Hepatocyte (in vitro differentiated cells): ENCODE results near the gene DOCK3. TPM values are rescaled to one million over a fixed set of nuclear protein-coding genes. Genes with fewer than 3 reads are reported as not detected.

Experiments
- DNase-seq: peaks from one replicate; pipeline ENCODE4 v3.0.0-alpha.2; 2016; ENCODE audit warnings: low spot score
- H2AFZ ChIP-seq: fragments of 200-600 bp; sonication (generic); 2 replicates; pipeline ENCODE4 v1.6.0; 2016; ENCODE audit warnings: antibody characterized with exemption, mild to moderate bottlenecking
- H3K27ac ChIP-seq: fragments of 200-600 bp; sonication (generic); 2 replicates; pipeline ENCODE4 v1.5.1; 2016; ENCODE audit warnings: mild to moderate bottlenecking
- H3K27me3 ChIP-seq: fragments of 200-600 bp; sonication (generic); 2 replicates; pipeline ENCODE4 v1.6.1; 2016
- H3K36me3 ChIP-seq: fragments of 200-600 bp; sonication (generic); replicated peaks from 2 replicates; pipeline ENCODE4 v1.5.1; 2016; ENCODE audit warnings: low read depth; ENCODE audit not compliant: insufficient read depth
- H3K4me1 ChIP-seq: fragments of 200-600 bp; sonication (generic); 2 replicates; pipeline ENCODE4 v1.5.1; 2016; ENCODE audit warnings: mild to moderate bottlenecking, moderate library complexity; ENCODE audit not compliant: insufficient read depth
- H3K4me2 ChIP-seq: fragments of 200-600 bp; sonication (generic); 2 replicates; pipeline ENCODE4 v1.6.0; 2016
- H3K4me3 ChIP-seq: fragments of 200-600 bp; sonication (generic); 2 replicates; pipeline ENCODE4 v1.5.1; 2016; ENCODE audit warnings: mild to moderate bottlenecking
- H3K79me2 ChIP-seq: fragments of 200-600 bp; sonication (generic); 2 replicates; pipeline ENCODE4 v1.6.0; 2017; ENCODE audit warnings: mild to moderate bottlenecking
- H3K9me2 ChIP-seq: fragments of 200-600 bp; sonication (generic); replicated peaks from 2 replicates; pipeline ENCODE4 v1.6.0; 2017; ENCODE audit warnings: mild to moderate bottlenecking; ENCODE audit not compliant: insufficient read depth
- H3K9me3 ChIP-seq: fragments of 200-600 bp; sonication (generic); 2 replicates; pipeline ENCODE4 v1.5.1; 2016; ENCODE audit warnings: low read depth, mild to moderate bottlenecking
- H4K20me1 ChIP-seq: fragments of 200-600 bp; sonication (generic); 2 replicates; pipeline ENCODE4 v1.6.0; 2016; ENCODE audit warnings: mild to moderate bottlenecking; ENCODE audit not compliant: insufficient read depth, poor library complexity, severe bottlenecking
- EZH2 ChIP-seq: fragments of 200-600 bp; sonication (generic); IDR thresholded peaks from 2 replicates; pipeline ENCODE4 v1.6.1; 2016; ENCODE audit warnings: antibody characterized with exemption, mild to moderate bottlenecking, borderline replicate concordance
- EZH2phosphoT487 ChIP-seq: fragments of 200-600 bp; sonication (generic); IDR thresholded peaks from one replicate; pipeline ENCODE4 v1.6.1; 2018; ENCODE audit warnings: antibody characterized with exemption, mild to moderate bottlenecking, low read depth, moderate library complexity; ENCODE audit not compliant: unreplicated experiment, severe bottlenecking
- WGBS: methylation state at CpG from one replicate; pipeline ENCODE4 v1.1.6; 2016; ENCODE audit warnings: low lambda C conversion rate; ENCODE audit errors: missing lambda C conversion rate; 5-methylcytosine and 5-hydroxymethylcytosine counted together
- polyA plus RNA-seq: library from polyadenylated mRNA; unstranded; fragments of >200 nt; fragmentation: Nextera tagmentation; extraction: Ambion mirVana; gene quantifications from 2 replicates; pipeline ENCODE4 v1.2.1, GENCODE V29; 2016
- total RNA-seq: library from RNA; depleted of rRNA; stranded (reverse); fragments of >200 nt; gene quantifications from 2 replicates; pipeline ENCODE4 v1.2.3, GENCODE V29; 2014
- TF ChIP-seq, protein P1 (sequence below): fragments of 200-600 bp; sonication (generic); IDR thresholded peaks from 2 replicates; pipeline ENCODE4 v1.5.1; 2016; ENCODE audit warnings: antibody characterized with exemption, mild to moderate bottlenecking; ENCODE audit not compliant: poor library complexity

DOCK3 gene
- total and polyA plus RNA-seq, 2 experiments from 2014 or later, result 0.77 to 1.6 TPM

DNA sequence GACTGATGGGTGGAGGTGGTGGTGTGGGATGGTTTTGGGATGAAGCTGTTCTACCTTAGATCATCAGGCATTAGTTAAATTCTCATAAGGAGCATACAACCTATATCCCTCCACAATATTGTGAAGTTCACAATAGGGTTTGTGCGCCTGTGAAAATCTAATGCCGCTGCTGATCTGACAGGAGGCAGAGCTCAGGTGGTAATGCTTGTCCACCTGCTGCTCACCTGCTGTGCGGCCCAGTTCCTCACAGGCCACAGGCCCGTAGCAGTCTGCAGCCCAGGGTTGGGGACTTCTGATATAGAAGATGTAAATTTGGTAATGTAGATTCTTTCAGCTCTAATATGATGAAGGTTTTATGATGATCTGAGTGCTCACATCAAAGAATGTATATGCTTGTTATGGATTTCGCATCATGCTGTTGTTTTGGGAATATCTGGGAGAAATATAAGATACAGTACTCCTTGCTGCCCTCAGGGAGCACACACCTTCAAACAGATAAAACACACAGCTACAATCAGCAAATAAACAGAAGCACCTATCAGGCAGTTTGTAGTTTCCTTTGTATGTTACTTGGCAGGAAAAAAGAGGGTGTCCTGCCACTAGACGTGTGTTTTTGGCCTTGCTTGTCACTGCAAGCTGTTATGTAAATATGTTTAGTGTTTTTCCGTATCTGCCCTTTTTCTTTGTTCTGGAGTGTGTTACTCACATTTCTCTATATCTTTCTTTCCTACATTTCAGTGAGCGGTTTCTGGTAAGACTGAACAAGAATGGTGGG lies 471.3 kb downstream of the DOCK3 start:
- Histone ChIP-seq H3K4me1 (no peaks in the 10 kb centered on the region), H3K9me2 (no peaks in the 10 kb centered on the region), H3K4me2 (no peak overlapping the region), H3K9me3 (no peaks in the 10 kb centered on the region), H3K4me3 (no peak overlapping the region), H3K27ac (no peak overlapping the region), H2AFZ (no peak overlapping the region), H3K27me3 (no peaks in the 10 kb centered on the region), H4K20me1 (no peaks in the 10 kb centered on the region), H3K79me2 (no peaks in the 10 kb centered on the region), H3K36me3 (no peaks in the 10 kb centered on the region)
- WGBS, result 88% methylated on average over 8 of the region's 8 CpGs
- DNase-seq, result no peak
- TF ChIP-seq, protein P1, sequence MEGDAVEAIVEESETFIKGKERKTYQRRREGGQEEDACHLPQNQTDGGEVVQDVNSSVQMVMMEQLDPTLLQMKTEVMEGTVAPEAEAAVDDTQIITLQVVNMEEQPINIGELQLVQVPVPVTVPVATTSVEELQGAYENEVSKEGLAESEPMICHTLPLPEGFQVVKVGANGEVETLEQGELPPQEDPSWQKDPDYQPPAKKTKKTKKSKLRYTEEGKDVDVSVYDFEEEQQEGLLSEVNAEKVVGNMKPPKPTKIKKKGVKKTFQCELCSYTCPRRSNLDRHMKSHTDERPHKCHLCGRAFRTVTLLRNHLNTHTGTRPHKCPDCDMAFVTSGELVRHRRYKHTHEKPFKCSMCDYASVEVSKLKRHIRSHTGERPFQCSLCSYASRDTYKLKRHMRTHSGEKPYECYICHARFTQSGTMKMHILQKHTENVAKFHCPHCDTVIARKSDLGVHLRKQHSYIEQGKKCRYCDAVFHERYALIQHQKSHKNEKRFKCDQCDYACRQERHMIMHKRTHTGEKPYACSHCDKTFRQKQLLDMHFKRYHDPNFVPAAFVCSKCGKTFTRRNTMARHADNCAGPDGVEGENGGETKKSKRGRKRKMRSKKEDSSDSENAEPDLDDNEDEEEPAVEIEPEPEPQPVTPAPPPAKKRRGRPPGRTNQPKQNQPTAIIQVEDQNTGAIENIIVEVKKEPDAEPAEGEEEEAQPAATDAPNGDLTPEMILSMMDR, result no peak

DNA sequence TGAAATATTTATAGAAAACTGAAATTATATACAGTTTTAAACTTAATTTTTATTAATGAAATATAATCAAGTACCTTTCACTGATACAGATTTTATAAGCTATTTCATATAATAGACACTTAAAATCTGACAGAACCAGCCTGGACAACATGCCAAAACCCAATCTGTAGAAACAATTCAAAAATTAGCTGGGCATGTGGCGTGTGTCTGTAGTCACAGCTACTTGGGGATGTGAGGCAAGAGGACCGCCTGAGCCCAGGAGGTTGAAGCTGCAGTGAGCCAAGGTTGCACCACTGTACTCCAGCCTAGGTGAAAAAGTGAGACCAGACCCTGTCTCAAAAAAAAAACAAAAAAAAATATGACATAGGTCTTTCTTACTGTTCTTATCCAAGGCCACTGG lies 472.1 kb downstream of the DOCK3 start:
- H4K20me1 ChIP-seq, result no peaks in the 10 kb centered on the region
- no peak for DNase-seq
- no peaks in the 10 kb centered on the region for H3K9me3 ChIP-seq
- H3K27me3 ChIP-seq, result no peaks in the 10 kb centered on the region
- 100% methylated on average over 2 of the region's 2 CpGs for WGBS
- H3K9me2 ChIP-seq, result no peaks in the 10 kb centered on the region
- H2AFZ ChIP-seq, result no peak overlapping the region
- no peaks in the 10 kb centered on the region for H3K79me2 ChIP-seq
- H3K4me1 ChIP-seq, result no peaks in the 10 kb centered on the region
- H3K36me3 ChIP-seq, result no peaks in the 10 kb centered on the region
- no peak overlapping the region for H3K27ac ChIP-seq
- H3K4me3 ChIP-seq, result no peak overlapping the region
- H3K4me2 ChIP-seq, result no peak overlapping the region
- TF ChIP-seq EZH2phosphoT487, result no peak
- TF ChIP-seq, protein P1, result no peak
- TF ChIP-seq EZH2, result no peak

DNA sequence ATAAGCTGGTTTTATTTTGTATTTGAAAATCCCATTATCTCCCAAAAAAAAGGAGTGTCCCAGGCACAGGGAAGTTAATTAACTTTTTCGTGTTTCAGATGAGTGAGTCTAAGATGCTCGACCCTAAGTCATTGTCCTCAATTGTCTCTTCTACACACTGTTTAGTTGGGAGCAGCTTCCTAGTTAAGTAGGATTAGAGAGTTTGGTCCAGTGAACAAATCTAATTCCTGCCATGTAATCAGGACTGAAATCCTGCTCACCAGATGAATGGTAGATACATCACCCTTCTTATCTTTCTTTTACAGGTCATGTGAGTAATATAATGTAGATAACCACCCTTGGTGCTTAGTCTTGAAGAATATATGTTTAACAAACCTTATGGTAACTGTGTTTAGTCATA lies 481.4 kb downstream of the DOCK3 start:
- Histone ChIP-seq H3K27me3 (no peaks in the 10 kb centered on the region), H3K9me3 (no peaks in the 10 kb centered on the region), H3K9me2 (no peaks in the 10 kb centered on the region), H3K4me2 (no peak overlapping the region), H3K36me3 (no peaks in the 10 kb centered on the region), H3K4me1 (no peaks in the 10 kb centered on the region), H2AFZ (no peak overlapping the region), H4K20me1 (no peaks in the 10 kb centered on the region), H3K4me3 (no peak overlapping the region), H3K27ac (no peak overlapping the region), H3K79me2 (no peaks in the 10 kb centered on the region)
- WGBS, result 84% methylated on average over 2 of the region's 2 CpGs
- DNase-seq, result no peak
- TF ChIP-seq EZH2phosphoT487 (no peak), EZH2 (no peak)
- TF ChIP-seq, protein P1, result no peak
